ENCODE results near the gene OS9.

Gene OS9

GRCh38 chr12:57724003-57724935 lies 30.3 kb downstream of the OS9 start:
- DNase-seq = no peak

DNA sequence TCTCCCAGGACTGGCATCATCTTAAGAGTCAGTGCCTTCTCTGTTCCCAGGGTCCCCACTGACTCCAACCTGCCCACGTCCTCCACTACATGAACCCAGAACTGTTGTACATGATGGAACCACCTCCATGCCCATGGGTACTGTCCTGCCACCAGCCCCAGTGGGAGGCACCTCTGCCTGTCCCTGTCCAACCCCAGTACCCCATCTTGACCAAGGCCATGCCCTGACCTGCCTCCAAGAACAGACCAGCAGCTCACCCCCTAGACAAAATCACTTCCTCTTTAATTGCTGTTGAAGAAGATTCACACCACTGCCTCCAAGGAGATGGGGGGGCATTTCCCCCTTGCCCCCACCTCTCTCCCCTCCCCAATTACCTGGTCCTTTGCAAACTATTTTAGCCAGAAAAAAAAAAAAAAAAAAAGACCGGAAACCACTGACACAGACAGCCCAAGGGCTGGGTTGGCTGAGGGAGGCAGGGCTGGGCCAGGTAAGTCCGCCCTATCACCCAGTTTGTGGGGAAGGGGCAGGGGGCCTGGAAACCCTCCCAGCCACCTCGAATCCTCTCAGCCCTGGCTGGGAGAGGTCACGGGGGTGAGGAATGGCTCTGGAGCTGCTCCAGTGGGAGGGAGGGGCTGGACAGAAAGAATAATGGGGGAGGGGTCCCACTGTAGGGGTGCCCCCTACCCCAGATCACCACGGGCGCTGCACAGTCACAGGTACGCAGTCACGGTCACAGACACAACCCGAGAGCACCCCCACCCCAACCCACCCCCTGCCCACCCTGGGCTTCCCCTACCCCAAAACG lies 31.2 kb downstream of the OS9 start:
- DNase-seq = no peak

- DNase-seq = no peak
These were observed 31.9 kb downstream of the OS9 start for GRCh38 chr12:57725851-57726150.

DNA sequence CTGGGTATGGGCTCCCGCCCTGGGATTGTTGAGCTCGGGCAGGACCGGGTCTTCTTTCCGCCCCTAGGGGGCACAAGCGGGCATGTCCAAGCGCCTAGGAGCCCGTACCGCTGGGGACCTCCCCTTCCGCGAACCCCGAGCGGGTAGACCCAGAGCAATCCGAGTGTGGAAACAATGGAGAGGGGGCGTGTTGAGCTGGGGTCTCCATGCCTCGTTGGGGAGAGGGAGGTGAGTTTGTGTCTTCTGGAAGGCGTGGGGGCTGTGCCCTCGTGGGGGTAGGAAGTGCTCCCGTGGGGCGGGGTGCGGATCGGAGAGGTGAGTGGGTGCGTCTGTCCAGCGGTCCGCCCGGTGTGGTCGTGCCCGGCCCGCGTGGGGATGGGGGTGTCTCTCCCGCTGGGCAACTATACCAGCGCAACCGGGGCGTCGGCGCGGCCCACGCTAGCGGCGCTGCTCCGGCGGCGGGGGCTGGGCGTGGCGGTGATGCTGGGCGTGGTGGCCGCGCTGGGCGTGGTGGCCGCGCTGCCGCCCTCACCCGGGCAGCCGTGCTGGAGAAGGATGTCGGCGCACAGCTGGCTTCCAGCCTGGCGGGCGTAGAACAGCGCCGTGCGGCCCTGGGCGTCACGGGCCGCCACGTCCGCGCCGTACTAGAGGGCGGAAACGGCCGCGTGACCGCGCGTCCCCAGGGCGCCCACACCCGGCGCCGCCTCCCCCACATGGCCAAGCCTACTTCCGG lies 32.4 kb downstream of the OS9 start:
- DNase-seq = no peak

DNA sequence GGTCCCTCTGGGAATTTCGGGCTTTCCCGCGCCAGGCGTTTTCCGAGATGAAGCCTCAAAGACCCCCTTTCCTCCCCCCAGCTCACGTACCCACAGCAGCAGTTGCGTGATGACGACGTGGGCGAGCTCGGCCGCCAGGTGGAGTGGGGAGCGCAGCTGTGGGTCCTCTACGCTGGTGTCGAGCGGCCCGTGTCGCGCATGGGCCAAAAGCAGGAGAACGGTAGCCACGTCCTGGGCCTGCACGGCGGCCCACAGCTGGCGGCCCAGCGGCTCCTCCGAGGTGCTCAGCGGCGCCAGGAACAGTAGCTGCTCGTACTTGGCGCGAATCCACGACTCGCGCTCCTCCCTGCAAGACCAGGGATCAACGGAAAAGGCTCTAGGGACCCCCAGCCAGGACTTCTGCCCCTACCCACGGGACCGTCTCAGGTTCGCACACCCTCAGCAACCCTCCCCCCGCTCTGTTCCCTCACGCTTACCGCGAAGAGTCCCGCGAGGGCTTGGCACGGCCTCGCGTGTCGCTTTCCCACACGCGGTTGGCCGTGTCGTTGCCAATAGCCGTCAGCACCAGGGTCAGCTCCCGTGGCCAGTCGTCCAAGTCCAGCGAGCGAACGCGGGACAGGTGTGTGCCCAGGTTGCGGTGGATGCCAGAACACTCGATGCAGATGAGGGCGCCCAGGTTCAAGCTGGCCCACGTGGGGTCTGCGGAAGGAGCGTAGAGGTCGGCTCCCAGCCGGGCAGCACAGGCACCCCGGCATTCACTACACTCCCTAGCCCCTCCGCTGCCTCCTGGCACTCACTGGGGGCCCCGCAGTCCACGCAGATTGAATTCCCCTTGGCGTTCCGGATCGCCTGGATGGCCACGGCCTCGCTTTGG lies 33.2 kb downstream of the OS9 start:
- DNase-seq = no peak

GRCh38 chr12:57727758-57728395 lies 33.9 kb downstream of the OS9 start:
- no peak for DNase-seq

DNA sequence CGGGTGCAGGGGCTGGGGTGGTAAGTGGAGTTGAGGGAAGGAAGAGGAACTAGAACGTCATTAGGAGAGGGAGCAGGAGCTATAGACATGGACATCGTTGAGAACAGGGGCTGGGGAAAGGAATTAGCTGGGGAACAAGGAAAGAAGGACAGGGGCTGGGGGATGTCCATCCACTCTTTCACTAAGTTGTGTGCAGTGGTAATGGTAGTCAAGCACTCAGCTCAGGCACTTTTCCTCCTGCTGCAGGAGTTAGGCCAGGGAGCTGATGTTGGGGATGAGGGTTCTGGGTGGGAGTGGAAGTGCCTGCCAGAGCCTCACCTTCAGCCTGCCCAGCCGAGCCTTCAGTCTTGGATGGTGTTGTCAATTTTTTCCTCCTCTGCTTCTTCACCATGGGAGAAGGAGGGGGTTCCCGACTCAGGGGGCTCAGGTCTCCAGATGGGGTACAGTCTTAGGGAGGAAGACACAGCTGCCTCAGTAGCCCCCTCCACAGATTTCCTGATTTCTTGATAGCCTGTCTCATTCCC lies 35.5 kb downstream of the OS9 start:
- no peak for DNase-seq

DNA sequence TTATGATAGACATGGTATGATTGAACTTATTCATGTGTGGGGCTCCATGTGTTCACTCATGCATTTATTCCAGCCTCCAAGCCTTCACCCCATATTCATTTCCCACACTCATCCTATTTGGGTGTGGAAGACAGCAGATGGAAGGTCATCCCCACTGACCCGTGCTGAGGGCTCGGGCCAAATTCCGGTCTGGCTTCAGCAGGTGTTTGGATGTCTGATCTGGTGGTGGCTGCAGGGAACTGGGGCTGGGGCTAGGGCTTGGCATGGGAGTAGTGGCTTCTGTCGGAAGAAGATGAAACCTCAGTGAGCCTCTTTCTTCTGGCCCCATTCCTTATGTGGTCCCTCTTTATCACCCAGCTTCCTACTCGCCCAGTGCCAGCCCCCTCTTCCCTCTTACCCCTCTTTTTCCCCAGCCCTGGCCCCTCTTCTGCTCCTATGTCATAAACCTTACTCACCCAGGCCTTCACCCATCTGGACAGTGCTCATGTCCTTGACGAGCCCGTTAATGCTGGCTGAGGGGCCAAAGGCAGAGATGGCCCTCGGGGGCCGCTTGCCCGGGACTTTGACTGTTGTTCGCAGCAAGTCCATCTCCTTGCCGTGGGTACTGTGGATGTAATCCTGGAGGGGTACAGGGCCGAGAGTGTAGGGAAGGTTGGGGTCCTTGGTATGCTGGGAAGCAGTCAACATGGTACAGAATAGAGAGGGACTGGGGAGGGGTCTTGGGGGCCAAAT lies 36.6 kb downstream of the OS9 start:
- no peak for DNase-seq

- no peak for DNase-seq
These were observed 37.6 kb downstream of the OS9 start for GRCh38 chr12:57731411-57732080.

- no peak for DNase-seq
These were observed 38.3 kb downstream of the OS9 start for GRCh38 chr12:57732270-57732669.

- DNase-seq = no peak
These were observed 39.0 kb downstream of the OS9 start for GRCh38 chr12:57732726-57733593.

GRCh38 chr12:57733928-57734327 lies 40.0 kb downstream of the OS9 start:
- no peak for DNase-seq

DNA sequence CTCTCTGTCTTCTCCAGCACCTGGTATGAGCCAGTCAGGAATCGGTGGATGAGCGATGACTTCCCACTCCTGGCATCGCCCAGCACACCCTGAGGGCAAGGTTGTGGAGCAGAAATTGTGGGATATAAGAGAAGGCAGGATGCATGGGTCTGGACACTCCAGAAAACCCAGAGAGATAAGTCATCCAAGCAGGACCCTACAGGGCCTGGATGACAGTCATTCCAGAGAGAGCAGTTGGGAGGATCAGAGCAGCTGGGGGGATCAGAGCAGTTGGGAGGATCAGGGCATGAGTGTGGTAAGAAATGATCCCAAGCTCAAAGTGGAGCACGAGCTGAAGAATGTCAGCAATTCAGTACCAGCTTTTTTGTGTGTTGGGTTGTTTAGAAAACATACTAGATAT lies 40.7 kb downstream of the OS9 start:
- no peak for DNase-seq

- no peak for DNase-seq
These were observed 41.4 kb downstream of the OS9 start for GRCh38 chr12:57735198-57735855.

GRCh38 chr12:57735952-57736740 lies 42.2 kb downstream of the OS9 start:
- no peak for DNase-seq

DNA sequence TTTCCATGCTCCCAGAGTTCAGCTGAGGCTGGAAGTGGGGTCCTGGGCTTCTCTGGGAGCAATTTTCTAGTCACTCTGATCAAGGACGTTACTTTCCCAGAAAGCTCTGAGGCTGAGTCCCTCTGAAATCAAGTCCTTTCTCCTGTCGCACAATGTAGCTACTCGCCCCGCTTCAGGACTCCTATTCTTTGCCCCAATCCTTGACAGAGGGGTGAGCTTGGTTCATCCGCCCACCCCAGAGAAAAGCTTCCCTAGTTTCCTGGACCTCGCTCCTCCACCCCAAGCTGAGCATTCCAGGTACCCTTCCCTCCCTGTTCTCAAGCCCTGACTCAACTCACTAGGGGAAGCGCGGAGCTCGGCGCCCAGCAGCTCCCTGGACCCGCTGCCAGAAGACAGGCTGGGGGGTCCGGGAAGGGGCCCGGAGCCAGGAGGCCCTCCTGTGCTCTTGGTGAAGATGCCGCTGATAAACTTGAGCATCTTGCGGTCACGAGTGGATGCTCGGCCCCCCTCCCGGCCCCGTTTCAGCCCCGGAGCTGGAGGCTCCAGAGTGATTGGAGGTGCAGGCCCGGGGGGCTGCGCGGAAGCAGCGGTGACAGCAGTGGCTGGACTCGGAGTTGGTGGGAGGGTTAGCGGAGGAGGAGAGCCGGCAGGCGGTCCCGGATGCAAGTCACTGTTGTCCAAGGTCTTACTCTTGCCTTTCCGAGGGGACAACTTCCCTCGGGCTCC lies 43.0 kb downstream of the OS9 start:
- no peak for DNase-seq
